Measurements from ENCODE around the gene WNT9A.

The WNT9A gene

DNA sequence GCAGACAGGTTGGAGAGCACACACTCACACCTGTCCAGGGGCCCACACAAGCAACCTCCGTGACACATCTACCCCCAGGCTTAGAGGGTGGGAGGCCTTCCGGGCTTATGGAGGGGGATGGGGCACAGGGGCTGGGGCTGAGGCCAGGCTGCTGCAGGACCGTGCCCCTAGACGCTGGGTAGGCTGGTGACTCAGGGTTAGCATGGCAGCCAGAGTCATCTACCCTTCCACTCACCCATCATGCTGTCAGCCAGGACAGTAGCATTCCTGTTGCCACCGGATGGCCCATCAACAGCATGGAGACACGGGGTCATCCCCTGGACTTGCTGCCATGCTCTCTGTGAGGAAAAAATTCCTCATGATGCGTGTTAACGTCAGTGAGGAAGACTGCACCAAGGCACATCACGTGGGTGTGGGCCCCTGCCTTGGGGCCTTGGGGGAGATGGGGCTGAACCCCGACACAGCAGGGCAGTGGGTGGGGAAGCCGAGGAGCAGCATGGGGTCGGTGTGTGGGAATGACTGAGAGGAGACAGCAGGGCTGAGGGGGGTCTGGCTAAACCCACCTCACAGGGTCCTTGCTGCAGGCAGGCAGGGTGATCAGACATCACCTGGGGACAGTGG lies 52.8 kb downstream of the WNT9A start:
- no peak for ATAC-seq
- TF ChIP-seq, protein P1, sequence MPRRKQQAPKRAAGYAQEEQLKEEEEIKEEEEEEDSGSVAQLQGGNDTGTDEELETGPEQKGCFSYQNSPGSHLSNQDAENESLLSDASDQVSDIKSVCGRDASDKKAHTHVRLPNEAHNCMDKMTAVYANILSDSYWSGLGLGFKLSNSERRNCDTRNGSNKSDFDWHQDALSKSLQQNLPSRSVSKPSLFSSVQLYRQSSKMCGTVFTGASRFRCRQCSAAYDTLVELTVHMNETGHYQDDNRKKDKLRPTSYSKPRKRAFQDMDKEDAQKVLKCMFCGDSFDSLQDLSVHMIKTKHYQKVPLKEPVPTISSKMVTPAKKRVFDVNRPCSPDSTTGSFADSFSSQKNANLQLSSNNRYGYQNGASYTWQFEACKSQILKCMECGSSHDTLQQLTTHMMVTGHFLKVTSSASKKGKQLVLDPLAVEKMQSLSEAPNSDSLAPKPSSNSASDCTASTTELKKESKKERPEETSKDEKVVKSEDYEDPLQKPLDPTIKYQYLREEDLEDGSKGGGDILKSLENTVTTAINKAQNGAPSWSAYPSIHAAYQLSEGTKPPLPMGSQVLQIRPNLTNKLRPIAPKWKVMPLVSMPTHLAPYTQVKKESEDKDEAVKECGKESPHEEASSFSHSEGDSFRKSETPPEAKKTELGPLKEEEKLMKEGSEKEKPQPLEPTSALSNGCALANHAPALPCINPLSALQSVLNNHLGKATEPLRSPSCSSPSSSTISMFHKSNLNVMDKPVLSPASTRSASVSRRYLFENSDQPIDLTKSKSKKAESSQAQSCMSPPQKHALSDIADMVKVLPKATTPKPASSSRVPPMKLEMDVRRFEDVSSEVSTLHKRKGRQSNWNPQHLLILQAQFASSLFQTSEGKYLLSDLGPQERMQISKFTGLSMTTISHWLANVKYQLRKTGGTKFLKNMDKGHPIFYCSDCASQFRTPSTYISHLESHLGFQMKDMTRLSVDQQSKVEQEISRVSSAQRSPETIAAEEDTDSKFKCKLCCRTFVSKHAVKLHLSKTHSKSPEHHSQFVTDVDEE (CRISPR knock-in tag; IDR thresholded peaks at IDR 0.05) = no peak
- TF ChIP-seq, protein P2, sequence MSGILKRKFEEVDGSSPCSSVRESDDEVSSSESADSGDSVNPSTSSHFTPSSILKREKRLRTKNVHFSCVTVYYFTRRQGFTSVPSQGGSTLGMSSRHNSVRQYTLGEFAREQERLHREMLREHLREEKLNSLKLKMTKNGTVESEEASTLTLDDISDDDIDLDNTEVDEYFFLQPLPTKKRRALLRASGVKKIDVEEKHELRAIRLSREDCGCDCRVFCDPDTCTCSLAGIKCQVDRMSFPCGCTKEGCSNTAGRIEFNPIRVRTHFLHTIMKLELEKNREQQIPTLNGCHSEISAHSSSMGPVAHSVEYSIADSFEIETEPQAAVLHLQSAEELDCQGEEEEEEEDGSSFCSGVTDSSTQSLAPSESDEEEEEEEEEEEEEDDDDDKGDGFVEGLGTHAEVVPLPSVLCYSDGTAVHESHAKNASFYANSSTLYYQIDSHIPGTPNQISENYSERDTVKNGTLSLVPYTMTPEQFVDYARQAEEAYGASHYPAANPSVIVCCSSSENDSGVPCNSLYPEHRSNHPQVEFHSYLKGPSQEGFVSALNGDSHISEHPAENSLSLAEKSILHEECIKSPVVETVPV (CRISPR knock-in tag; IDR thresholded peaks at IDR 0.05) = no peak
- TF ChIP-seq ZNF8 (CRISPR knock-in tag; IDR thresholded peaks at IDR 0.05) = no peak
- no peak for TF ChIP-seq TCF4 (CRISPR knock-in tag; IDR thresholded peaks at IDR 0.05; ENCODE audit: borderline replicate concordance)
- TF ChIP-seq, protein P3, sequence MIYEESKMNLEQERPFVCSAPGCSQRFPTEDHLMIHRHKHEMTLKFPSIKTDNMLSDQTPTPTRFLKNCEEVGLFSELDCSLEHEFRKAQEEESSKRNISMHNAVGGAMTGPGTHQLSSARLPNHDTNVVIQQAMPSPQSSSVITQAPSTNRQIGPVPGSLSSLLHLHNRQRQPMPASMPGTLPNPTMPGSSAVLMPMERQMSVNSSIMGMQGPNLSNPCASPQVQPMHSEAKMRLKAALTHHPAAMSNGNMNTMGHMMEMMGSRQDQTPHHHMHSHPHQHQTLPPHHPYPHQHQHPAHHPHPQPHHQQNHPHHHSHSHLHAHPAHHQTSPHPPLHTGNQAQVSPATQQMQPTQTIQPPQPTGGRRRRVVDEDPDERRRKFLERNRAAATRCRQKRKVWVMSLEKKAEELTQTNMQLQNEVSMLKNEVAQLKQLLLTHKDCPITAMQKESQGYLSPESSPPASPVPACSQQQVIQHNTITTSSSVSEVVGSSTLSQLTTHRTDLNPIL (CRISPR knock-in tag; IDR thresholded peaks at IDR 0.05; ENCODE audit: low read depth) = no peak
- no peak for TF ChIP-seq OSR1 (CRISPR knock-in tag; IDR thresholded peaks at IDR 0.05)
- no peak for TF ChIP-seq ISL1 (CRISPR knock-in tag; IDR thresholded peaks at IDR 0.05)
- TF ChIP-seq, protein P4, sequence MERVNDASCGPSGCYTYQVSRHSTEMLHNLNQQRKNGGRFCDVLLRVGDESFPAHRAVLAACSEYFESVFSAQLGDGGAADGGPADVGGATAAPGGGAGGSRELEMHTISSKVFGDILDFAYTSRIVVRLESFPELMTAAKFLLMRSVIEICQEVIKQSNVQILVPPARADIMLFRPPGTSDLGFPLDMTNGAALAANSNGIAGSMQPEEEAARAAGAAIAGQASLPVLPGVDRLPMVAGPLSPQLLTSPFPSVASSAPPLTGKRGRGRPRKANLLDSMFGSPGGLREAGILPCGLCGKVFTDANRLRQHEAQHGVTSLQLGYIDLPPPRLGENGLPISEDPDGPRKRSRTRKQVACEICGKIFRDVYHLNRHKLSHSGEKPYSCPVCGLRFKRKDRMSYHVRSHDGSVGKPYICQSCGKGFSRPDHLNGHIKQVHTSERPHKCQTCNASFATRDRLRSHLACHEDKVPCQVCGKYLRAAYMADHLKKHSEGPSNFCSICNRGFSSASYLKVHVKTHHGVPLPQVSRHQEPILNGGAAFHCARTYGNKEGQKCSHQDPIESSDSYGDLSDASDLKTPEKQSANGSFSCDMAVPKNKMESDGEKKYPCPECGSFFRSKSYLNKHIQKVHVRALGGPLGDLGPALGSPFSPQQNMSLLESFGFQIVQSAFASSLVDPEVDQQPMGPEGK (CRISPR knock-in tag; IDR thresholded peaks at IDR 0.05; ENCODE audit: borderline replicate concordance) = no peak
- no peak for TF ChIP-seq ZFP3 (CRISPR knock-in tag; IDR thresholded peaks at IDR 0.05)
- no peak for TF ChIP-seq GLIS3 (CRISPR knock-in tag; IDR thresholded peaks at IDR 0.05)
- TF ChIP-seq SNAI2 (CRISPR knock-in tag; IDR thresholded peaks at IDR 0.05) = no peak
- TF ChIP-seq RARB (CRISPR knock-in tag; IDR thresholded peaks at IDR 0.05) = no peak
- no peak for TF ChIP-seq ZNF70 (CRISPR knock-in tag; IDR thresholded peaks at IDR 0.05)
- TF ChIP-seq ZNF565 (CRISPR knock-in tag; conservative IDR thresholded peaks at IDR 0.05; ENCODE audit: low read depth) = no peak
- no peak for TF ChIP-seq CSDC2 (CRISPR knock-in tag; IDR thresholded peaks at IDR 0.05)
- no peak for TF ChIP-seq ARNTL (CRISPR knock-in tag; IDR thresholded peaks at IDR 0.05; ENCODE audit: borderline replicate concordance, low read depth)

DNA sequence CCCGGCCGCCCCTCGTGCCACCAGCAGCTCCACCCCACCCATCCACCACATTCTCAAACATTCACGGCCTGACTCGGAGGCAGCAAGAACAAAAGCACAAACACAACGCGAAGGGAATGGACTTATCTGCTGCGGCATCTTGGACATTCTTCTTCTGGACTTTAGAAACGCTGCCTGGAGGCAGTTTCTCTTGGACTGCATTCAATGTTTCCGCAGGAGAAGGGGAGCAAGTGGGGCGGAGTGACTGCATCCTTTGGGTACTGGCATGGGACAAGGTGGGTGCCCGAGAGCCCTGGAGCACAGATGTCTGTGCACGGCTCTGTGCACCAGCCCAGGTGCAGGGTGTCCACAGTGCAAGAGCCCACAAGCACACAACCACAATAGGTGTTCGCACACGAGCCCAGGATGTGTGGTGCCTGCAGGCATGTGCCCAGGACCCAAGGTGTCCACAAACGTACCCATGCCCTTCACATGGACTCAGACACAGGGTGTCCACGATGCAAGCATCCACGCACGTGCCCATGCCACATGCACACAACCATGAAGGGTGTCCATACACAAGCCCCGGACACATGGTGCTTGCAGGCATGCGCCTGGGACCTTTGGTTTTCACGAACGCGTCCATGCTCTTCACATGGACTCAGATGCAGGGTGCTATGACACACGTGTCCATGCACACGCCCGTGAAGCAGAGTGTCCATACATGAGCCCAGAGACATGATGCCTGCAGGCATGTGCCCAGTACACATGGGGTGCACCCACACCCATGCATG lies 53.6 kb downstream of the WNT9A start:
- no peak for ATAC-seq
- TF ChIP-seq ZC3H10 (CRISPR knock-in tag; IDR thresholded peaks at IDR 0.05) = no peak
- TF ChIP-seq, protein P3 (CRISPR knock-in tag; IDR thresholded peaks at IDR 0.05; ENCODE audit: low read depth) = no peak
- TF ChIP-seq BACH2 (CRISPR knock-in tag; IDR thresholded peaks at IDR 0.05; ENCODE audit: borderline replicate concordance) = no peak
- TF ChIP-seq ZNF565 (CRISPR knock-in tag; conservative IDR thresholded peaks at IDR 0.05; ENCODE audit: low read depth) = no peak
- TF ChIP-seq ARNTL (CRISPR knock-in tag; IDR thresholded peaks at IDR 0.05; ENCODE audit: borderline replicate concordance, low read depth) = no peak
- no peak for TF ChIP-seq TCF4 (CRISPR knock-in tag; IDR thresholded peaks at IDR 0.05; ENCODE audit: borderline replicate concordance)
- TF ChIP-seq CSDC2 (CRISPR knock-in tag; IDR thresholded peaks at IDR 0.05) = no peak

DNA sequence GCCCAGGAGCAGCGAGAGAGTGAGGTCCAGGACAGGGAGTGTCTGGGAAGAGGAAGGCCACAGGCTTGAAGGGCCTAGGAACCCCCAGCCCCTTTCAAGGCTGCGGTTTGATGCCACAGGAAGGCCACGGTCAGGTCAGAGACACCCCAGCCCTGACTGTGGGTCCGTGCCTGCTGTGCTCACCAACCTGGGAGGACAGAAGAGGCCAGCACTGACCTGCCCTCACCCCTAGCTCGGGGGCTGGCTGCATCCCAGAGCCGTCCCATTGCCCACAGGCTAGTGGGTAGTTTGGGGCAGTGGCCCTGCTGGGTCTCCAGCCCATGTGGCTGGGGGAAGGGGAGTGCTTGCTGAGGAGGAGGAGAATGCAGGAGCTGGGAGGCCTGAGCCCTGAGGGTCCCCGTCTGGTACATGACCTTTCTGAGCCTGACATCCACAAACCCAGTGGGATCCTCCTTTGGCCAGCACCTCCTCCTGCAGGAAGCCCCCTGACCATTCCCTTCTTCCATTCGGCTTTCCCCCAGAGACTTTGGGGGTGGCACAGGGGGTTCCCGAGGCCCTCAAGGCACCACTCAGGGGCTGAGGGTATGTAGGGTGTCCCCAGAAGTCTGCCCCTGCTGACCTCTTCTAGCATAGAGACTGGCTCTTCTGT lies 54.3 kb downstream of the WNT9A start:
- TF ChIP-seq SNAI2 (CRISPR knock-in tag; IDR thresholded peaks at IDR 0.05) (no peak), ZFP3 (CRISPR knock-in tag; IDR thresholded peaks at IDR 0.05) (no peak)
- no peak for ATAC-seq
